GM19328 (cell line): Measurements from ENCODE around the gene BCL11B.
"Not testable (repeated sequence)": the region's sequence is repeated elsewhere in the genome, so short reads cannot be mapped to it uniquely, and the experiment has no call there.

Experiments used
- ATAC-seq: cut with Tn5 transposase; IDR thresholded peaks from one replicate; pipeline ENCODE4 v1.9.1; 2021; ENCODE audit warnings: mild to moderate bottlenecking, moderate library complexity; ENCODE audit not compliant: unreplicated experiment

The BCL11B gene

GRCh38 chr14:99242238-99242637 lies 29.8 kb downstream of the BCL11B start:
- no peak for ATAC-seq

GRCh38 chr14:99241325-99242010 lies 30.5 kb downstream of the BCL11B start:
- no peak for ATAC-seq

- no peak for ATAC-seq
These were observed 31.2 kb downstream of the BCL11B start for GRCh38 chr14:99240627-99241324.

- ATAC-seq: no peak
These were observed 32.3 kb downstream of the BCL11B start for GRCh38 chr14:99239661-99240092.

- no peak for ATAC-seq
These were observed 33.8 kb downstream of the BCL11B start for GRCh38 chr14:99238216-99238615.

GRCh38 chr14:99237288-99237687 lies 34.7 kb downstream of the BCL11B start:
- no peak for ATAC-seq

- ATAC-seq: no peak
These were observed 35.4 kb downstream of the BCL11B start for GRCh38 chr14:99236386-99237138.

GRCh38 chr14:99235582-99236320 lies 36.2 kb downstream of the BCL11B start:
- no peak for ATAC-seq

GRCh38 chr14:99234961-99235571 lies 36.9 kb downstream of the BCL11B start:
- no peak for ATAC-seq

GRCh38 chr14:99234355-99234754 lies 37.6 kb downstream of the BCL11B start:
- ATAC-seq: no peak

- ATAC-seq: no peak
These were observed 38.6 kb downstream of the BCL11B start for GRCh38 chr14:99233222-99234035.

- ATAC-seq: no peak
These were observed 39.2 kb downstream of the BCL11B start for GRCh38 chr14:99232714-99233214.

GRCh38 chr14:99231850-99232713 lies 39.9 kb downstream of the BCL11B start:
- ATAC-seq: no peak

GRCh38 chr14:99231161-99231849 lies 40.7 kb downstream of the BCL11B start:
- no peak for ATAC-seq

- ATAC-seq: no peak
These were observed 41.5 kb downstream of the BCL11B start for GRCh38 chr14:99230208-99231151.

GRCh38 chr14:99229654-99230207 lies 42.3 kb downstream of the BCL11B start:
- no peak for ATAC-seq

- ATAC-seq: not testable (repeated sequence)
These were observed 43.2 kb downstream of the BCL11B start for GRCh38 chr14:99228760-99229159.
